Mucosa of descending colon (tissue), 3 donors: ENCODE data around the gene FRMD1. TPM values are rescaled to one million over a fixed set of nuclear protein-coding genes. Genes with fewer than 3 reads are reported as not detected.

Experiments
- ATAC-seq: fragments of 200-7000 bp; cut with Tn5 transposase; one replicate; pipeline ENCODE4 v1.9.1; 2020; ENCODE audit warnings: mild to moderate bottlenecking, moderate library complexity
- DNase-seq, 3 donors: peaks; one replicate each; pipeline ENCODE4 v3.0.0-alpha.2; 2020
- H3K36me3 ChIP-seq: fragments of 200-600 bp; one replicate; pipeline ENCODE4 v1.8.0; 2021; ENCODE audit warnings: low read depth, mild to moderate bottlenecking
- H3K4me1 ChIP-seq: fragments of 200-600 bp; one replicate; pipeline ENCODE4 v1.8.0; 2021; ENCODE audit warnings: low read depth, mild to moderate bottlenecking
- H3K4me3 ChIP-seq: fragments of 200-600 bp; one replicate; pipeline ENCODE4 v1.8.0; 2021; ENCODE audit warnings: mild to moderate bottlenecking
- H3K9me3 ChIP-seq: fragments of 200-600 bp; one replicate; pipeline ENCODE4 v1.8.0; 2021; ENCODE audit warnings: mild to moderate bottlenecking
- intact Hi-C, 2 donors: fragments of 100-400 bp; cut with DNase I in 1 of 2; cut with micrococcal nuclease in 1 of 2; formaldehyde crosslinking; loops; one replicate each; pipeline versions ENCODE4 v1.11.0 to v1.11.1; 2022; cut with DNase I, micrococcal nuclease
- total RNA-seq, 3 donors: library from RNA; stranded (reverse); fragmentation: NEBNext Ultra II Directional in 2 of 3; extraction: Animal tissue kit (Norgen Biotek cat#: 25700) in 2 of 3; gene quantifications; one replicate each; pipeline versions ENCODE4 v1.2.1 to v1.2.4, GENCODE V29; 2021 to 2023
- TF ChIP-seq, protein P1 (sequence below): fragments of 200-600 bp; IDR thresholded peaks from one replicate; pipeline ENCODE4 v1.8.0; 2022; ENCODE audit warnings: antibody characterized with exemption, mild to moderate bottlenecking
- donor health status: DM: no; HTN: no; CAD: no; lungs with moderate emphysema.
- donor health status: DM: no; HTN: no; CAD: no.
- donor health status: DM: no; HTN: yes; CAD: no.

Gene FRMD1
- total RNA-seq, 3 donors from 2014 or later: 14.3 to 57.5 (median 17.1) TPM

GRCh38 chr6:168088161-168089053 lies 9.4 kb upstream of the FRMD1 start:
- Histone ChIP-seq H3K36me3 (no peaks in the 10 kb centered on the region), H3K4me1 (peaks cover 21% of the 10 kb centered on the region), H3K9me3 (no peaks in the 10 kb centered on the region), H3K4me3 (no peak overlapping the region)
- DNase-seq (peak; percentile 60 to 78 (median 68)), ATAC-seq (peak; percentile 64)
- intact Hi-C loops: no loop called here
- TF ChIP-seq, protein P1, sequence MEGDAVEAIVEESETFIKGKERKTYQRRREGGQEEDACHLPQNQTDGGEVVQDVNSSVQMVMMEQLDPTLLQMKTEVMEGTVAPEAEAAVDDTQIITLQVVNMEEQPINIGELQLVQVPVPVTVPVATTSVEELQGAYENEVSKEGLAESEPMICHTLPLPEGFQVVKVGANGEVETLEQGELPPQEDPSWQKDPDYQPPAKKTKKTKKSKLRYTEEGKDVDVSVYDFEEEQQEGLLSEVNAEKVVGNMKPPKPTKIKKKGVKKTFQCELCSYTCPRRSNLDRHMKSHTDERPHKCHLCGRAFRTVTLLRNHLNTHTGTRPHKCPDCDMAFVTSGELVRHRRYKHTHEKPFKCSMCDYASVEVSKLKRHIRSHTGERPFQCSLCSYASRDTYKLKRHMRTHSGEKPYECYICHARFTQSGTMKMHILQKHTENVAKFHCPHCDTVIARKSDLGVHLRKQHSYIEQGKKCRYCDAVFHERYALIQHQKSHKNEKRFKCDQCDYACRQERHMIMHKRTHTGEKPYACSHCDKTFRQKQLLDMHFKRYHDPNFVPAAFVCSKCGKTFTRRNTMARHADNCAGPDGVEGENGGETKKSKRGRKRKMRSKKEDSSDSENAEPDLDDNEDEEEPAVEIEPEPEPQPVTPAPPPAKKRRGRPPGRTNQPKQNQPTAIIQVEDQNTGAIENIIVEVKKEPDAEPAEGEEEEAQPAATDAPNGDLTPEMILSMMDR: no peak

DNA sequence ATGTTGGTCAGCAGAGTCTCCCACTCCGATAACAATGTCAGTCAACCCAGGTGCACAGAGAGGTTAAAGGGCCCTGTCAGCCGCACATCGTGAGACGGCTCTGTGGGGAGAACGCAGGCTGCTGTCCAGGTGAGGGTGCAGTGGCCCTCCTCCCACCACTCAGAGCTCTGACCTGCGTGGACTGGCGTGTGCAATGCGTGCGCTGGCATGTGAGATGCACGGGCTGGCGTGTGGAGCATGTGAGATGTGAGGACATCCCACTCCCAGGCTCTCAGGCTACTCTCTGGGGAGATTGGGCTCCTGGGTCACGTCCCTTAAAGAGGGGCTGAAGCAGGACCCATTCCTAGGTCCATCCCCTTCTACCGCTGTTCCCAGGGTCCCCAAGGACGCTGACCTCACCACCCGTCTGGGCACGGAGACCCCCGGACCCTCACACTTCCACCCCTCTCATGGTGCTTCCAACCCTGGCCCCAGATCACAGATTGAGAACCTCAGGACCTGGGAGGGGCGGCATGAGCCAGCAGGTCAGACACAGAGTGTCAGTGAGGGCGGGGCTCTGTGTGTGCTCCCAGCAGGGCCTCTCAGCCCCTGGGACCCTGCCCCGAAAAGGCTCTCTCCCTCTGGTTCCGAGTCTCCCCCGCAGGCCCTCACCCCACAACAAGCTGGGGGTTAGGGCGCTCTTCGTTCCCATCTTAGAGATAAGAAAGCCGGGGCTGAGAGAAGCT lies 8.6 kb upstream of the FRMD1 start:
- Histone ChIP-seq H3K9me3 (no peaks in the 10 kb centered on the region), H3K4me1 (peaks cover 26% of the 10 kb centered on the region), H3K36me3 (no peaks in the 10 kb centered on the region), H3K4me3 (no peak overlapping the region)
- TF ChIP-seq, protein P1: no peak
- DNase-seq: peak; percentile 44 to 50 (median 46)
- peak; percentile 19 for ATAC-seq
- intact Hi-C loops: no loop called here

GRCh38 chr6:168086616-168087015 lies 7.6 kb upstream of the FRMD1 start:
- H3K4me3 ChIP-seq: no peak overlapping the region
- H3K9me3 ChIP-seq: no peaks in the 10 kb centered on the region
- TF ChIP-seq, protein P1: no peak
- DNase-seq: peak in 1 of 3 donors; percentile 22
- H3K36me3 ChIP-seq: no peaks in the 10 kb centered on the region
- intact Hi-C loops: no loop called here
- ATAC-seq: no peak
- peaks cover 27% of the 10 kb centered on the region for H3K4me1 ChIP-seq

- intact Hi-C loops: no loop called here
- TF ChIP-seq, protein P1: no peak
- no peaks in the 10 kb centered on the region for H3K9me3 ChIP-seq
- H3K4me1 ChIP-seq: peaks cover 26% of the 10 kb centered on the region
- H3K4me3 ChIP-seq: no peak overlapping the region
- DNase-seq: peak in 1 of 3 donors; percentile 22
- ATAC-seq: no peak
- H3K36me3 ChIP-seq: no peaks in the 10 kb centered on the region
Measured at GRCh38 chr6:168086066-168086465, 7.1 kb upstream of the FRMD1 start.

GRCh38 chr6:168084465-168085160 lies 5.6 kb upstream of the FRMD1 start:
- TF ChIP-seq, protein P1: no peak
- ATAC-seq (no peak), DNase-seq (no peak)
- H3K36me3 ChIP-seq: no peaks in the 10 kb centered on the region
- H3K9me3 ChIP-seq: no peaks in the 10 kb centered on the region
- intact Hi-C loops: no loop called here
- no peak overlapping the region for H3K4me3 ChIP-seq
- peaks cover 31% of the 10 kb centered on the region for H3K4me1 ChIP-seq
